ENCODE measurements around the gene PGRMC1.

GRCh38 chrX:119288890-119289393 lies 52.9 kb downstream of the PGRMC1 start:
- no peak for TF ChIP-seq TAF1 (IDR thresholded peaks at IDR 0.05; ENCODE audit: low read depth, low read length)
- no peak for TF ChIP-seq SPI1 (IDR thresholded peaks at IDR 0.05; ENCODE audit: low read depth, low read length)
- TF ChIP-seq POLR2A (IDR thresholded peaks at IDR 0.05; ENCODE audit: low read depth, low read length), result no peak
- TF ChIP-seq POLR2AphosphoS5 (IDR thresholded peaks at IDR 0.05; ENCODE audit: low read depth, low read length), result no peak
- no peak for TF ChIP-seq PAX5 (IDR thresholded peaks at IDR 0.05; ENCODE audit: insufficient read depth, low read length, severe bottlenecking)
- TF ChIP-seq POU2F2 (IDR thresholded peaks at IDR 0.05; ENCODE audit: low read depth, low read length), result no peak

Measured in GM12891 (cell line).